GM13977 (cell line): Measurements from ENCODE around the gene TAS2R42.

Source experiments
- DNase-seq: peaks from one replicate; pipeline ENCODE4 v3.0.0; 2012; ENCODE audit warnings: low spot score
- in situ Hi-C: fragments of 300-500 bp; cut with MboI; formaldehyde crosslinking; loops from one replicate; pipeline ENCODE4 v1.12.0; 2022; ENCODE audit warnings: low sequenced_read_pairs, low pct_unique_long_range_greater_than_20kb, mixed read lengths, inconsistent platforms; ENCODE audit not compliant: unreplicated experiment
- TF ChIP-seq, protein P1 (sequence below): IDR thresholded peaks from 2 replicates; pipeline ENCODE4 v1.5.1; 2012; ENCODE audit warnings: mild to moderate bottlenecking, control low read depth; ENCODE audit not compliant: insufficient read depth; ENCODE audit errors: extremely low read depth, missing control alignments

Gene TAS2R42

DNA sequence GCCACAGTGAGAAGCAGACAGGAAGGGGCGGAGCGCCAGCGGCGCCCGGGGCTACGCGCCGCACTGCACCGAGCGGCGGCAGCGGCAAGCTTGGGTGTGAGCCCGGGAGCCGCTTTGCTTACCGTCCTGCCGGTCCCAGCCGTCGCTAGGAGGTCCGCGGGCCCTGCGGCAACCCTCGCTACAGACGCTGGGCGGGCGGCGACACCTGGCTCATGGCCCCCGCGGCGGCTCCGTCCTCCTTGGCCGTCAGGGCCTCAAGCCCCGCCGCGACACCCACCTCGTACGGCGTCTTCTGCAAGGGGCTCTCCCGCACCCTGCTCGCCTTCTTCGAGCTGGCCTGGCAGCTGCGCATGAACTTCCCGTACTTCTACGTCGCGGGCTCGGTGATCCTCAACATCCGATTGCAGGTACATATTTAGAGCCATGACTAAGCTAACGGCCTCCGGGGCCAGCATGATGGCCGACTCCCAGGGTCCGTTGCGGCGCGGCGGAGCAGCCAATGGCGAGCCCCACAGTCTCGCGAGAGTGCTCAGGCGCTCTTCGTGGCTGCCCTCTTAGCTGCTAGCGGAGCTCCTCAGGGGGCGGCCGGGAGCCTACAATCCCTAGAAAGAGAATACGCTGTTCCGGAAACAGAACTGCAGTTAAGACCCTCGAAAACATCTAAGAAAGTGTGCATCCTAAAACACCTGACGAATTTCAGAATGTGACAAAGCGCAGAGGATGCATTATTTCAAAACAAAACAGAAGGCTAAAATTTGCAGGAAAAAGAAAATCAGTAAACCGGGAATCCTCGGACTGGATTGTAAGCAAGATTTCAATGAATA lies 15.4 kb downstream of the TAS2R42 start, which contains the start of gene SMIM10L1:
Gene SMIM10L1, plus strand, starts transcription at position 50 of the 824 bp plus-strand sequence. Its CDS starts 163 bp downstream, at position 213.
- TF ChIP-seq, protein P1, sequence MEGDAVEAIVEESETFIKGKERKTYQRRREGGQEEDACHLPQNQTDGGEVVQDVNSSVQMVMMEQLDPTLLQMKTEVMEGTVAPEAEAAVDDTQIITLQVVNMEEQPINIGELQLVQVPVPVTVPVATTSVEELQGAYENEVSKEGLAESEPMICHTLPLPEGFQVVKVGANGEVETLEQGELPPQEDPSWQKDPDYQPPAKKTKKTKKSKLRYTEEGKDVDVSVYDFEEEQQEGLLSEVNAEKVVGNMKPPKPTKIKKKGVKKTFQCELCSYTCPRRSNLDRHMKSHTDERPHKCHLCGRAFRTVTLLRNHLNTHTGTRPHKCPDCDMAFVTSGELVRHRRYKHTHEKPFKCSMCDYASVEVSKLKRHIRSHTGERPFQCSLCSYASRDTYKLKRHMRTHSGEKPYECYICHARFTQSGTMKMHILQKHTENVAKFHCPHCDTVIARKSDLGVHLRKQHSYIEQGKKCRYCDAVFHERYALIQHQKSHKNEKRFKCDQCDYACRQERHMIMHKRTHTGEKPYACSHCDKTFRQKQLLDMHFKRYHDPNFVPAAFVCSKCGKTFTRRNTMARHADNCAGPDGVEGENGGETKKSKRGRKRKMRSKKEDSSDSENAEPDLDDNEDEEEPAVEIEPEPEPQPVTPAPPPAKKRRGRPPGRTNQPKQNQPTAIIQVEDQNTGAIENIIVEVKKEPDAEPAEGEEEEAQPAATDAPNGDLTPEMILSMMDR = no peak
- peak; percentile 86 for DNase-seq
- in situ Hi-C loops = no loop called here

DNA sequence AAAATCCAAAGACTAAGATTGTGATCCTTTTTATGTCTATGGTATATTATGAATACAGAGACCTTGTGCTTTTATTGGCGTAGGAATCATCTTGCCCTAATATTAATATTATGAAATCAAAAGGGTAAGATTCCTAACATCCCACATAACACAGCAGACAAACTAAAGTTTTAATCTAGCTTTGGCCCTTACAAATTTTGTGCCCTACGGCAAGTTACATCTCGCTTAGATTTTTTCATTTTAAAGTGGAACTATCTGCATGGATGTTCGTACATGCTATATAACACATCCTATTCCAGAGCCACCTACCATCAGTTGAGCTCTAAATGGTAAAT lies 16.0 kb downstream of the TAS2R42 start:
- TF ChIP-seq, protein P1 = no peak
- DNase-seq = no peak
- in situ Hi-C loops = no loop called here

DNA sequence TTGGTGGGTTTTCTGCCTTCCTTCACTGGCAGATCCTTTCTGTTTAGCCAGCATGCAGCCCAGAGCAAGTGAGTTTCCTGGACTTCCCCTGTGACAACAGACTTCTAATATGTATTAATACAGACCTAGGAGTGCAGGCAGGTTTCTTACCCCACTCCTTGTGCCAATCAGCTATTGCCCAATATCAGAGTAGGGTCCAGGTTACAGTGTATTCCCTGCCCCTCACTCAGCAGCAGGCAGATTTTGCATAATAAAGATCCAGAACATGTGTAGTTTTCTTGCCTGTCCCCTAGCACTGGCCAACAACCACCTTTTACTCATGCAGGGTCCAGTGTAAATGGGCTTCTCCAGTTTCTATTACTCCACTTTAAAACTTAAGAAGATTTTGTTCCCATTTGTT lies 20.4 kb downstream of the TAS2R42 start:
- no peak for DNase-seq
- in situ Hi-C loops = no loop called here
- TF ChIP-seq, protein P1 = no peak

DNA sequence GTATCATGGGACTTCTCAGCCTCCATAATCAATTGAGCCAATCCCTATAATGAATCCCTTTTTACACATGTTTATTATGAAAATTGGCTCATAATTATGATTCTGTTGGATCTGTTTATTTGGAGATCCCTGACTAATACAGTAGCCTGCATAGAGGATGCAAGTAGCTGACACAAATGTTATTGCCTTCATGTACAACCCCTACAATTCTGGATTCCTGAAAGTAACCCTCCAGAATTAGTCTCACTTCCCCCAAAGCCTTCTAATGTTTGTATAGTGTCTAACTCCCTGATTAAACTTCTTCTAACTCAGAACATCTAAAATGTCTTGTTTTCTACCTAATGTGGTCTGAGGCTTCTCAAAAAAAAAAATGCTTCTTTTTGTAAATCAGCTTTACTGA lies 22.4 kb downstream of the TAS2R42 start:
- TF ChIP-seq, protein P1 = no peak
- in situ Hi-C loops = no loop called here
- no peak for DNase-seq

DNA sequence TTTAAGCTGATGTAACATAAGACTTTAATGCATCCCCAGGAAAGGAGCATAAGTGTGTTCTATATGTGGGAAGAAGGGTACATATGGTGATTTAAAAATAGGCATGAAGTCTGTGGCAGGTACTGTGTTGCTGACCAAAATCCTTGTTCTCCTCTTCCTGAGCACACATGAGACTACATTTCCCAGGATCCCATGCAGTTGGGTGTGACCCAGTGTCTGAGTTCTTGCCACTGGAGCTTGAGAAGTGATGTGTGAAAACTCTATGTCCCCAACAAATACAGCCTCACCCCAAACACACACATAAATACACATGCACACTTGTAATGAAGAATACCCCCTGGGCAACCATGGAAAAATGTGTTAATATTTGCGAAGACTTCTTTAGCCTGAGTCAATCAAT lies 24.2 kb downstream of the TAS2R42 start:
- DNase-seq = no peak
- in situ Hi-C loops = no loop called here
- TF ChIP-seq, protein P1 = no peak

DNA sequence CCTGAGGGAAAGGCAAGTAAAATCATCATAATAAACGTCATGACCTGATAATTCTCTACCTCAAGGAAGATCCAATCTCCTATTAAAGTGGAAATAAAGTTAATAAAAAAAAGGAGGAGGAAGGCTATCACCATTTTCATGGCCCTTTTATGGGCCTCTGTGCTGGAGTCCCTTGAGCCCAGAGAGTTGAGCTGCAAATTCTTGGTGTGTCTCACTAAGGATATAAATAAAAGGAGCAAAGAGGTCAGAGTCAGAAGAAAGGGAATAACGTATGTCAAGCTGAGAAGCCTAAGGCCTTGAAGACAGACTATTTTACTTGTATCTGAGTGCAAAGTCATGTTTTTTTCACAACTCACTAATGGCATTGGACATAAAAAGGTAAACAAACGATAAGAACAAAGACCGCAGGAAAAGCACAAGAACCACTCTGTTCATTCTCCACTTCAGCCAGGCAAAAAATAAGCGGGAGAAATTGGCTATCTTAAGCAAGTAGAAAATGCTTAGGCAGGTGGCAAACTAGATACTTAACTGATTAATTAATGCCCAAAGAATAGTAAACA lies 27.8 kb downstream of the TAS2R42 start:
- in situ Hi-C loops = no loop called here
- no peak for DNase-seq
- TF ChIP-seq, protein P1 = no peak
